ENCODE data around the gene GRM7. TPM values are rescaled to one million over a fixed set of nuclear protein-coding genes. Genes with fewer than 3 reads are reported as not detected.

GRM7 gene
- total RNA-seq, 1 donor from 2014 or later, result 1.5 TPM

- H3K27ac Mint-ChIP-seq (ENCODE audit: unreplicated experiment), result no peak overlapping the region
- H3K9me3 Mint-ChIP-seq, result peaks cover 3% of the 10 kb centered on the region
- no peaks in the 10 kb centered on the region for H3K4me1 Mint-ChIP-seq
- DNase-seq (ENCODE audit: low read depth, low spot score), result no peak
- no peaks in the 10 kb centered on the region for H3K27me3 Mint-ChIP-seq (ENCODE audit: low read depth)
- no peak overlapping the region for H3K4me3 Mint-ChIP-seq
- H3K36me3 Mint-ChIP-seq (ENCODE audit: low read depth), result no peaks in the 10 kb centered on the region
- no peak for TF ChIP-seq CTCF (conservative IDR thresholded peaks at IDR 0.05)
Observed at GRCh38 chr3:7385635-7386034, 524.7 kb downstream of the GRM7 start.

- H3K4me3 Mint-ChIP-seq, result no peak overlapping the region
- H3K9me3 Mint-ChIP-seq, result peaks cover 3% of the 10 kb centered on the region
- H3K27me3 Mint-ChIP-seq (ENCODE audit: low read depth), result no peaks in the 10 kb centered on the region
- H3K4me1 Mint-ChIP-seq, result no peaks in the 10 kb centered on the region
- DNase-seq (ENCODE audit: low read depth, low spot score), result no peak
- H3K36me3 Mint-ChIP-seq (ENCODE audit: low read depth), result no peaks in the 10 kb centered on the region
- H3K27ac Mint-ChIP-seq (ENCODE audit: unreplicated experiment), result no peak overlapping the region
- no peak for TF ChIP-seq CTCF (conservative IDR thresholded peaks at IDR 0.05)
Observed at GRCh38 chr3:7388026-7388425, 527.1 kb downstream of the GRM7 start.

- H3K27ac Mint-ChIP-seq (ENCODE audit: unreplicated experiment), result no peak overlapping the region
- peaks cover 3% of the 10 kb centered on the region for H3K9me3 Mint-ChIP-seq
- no peaks in the 10 kb centered on the region for H3K27me3 Mint-ChIP-seq (ENCODE audit: low read depth)
- no peak for TF ChIP-seq CTCF (conservative IDR thresholded peaks at IDR 0.05)
- no peak overlapping the region for H3K4me3 Mint-ChIP-seq
- no peak for DNase-seq (ENCODE audit: low read depth, low spot score)
- no peaks in the 10 kb centered on the region for H3K36me3 Mint-ChIP-seq (ENCODE audit: low read depth)
- H3K4me1 Mint-ChIP-seq, result no peaks in the 10 kb centered on the region
Observed at GRCh38 chr3:7392206-7392605, 531.3 kb downstream of the GRM7 start.

- Mint-ChIP-seq H3K9me3 (peaks cover 3% of the 10 kb centered on the region), H3K27ac (ENCODE audit: unreplicated experiment) (no peak overlapping the region), H3K27me3 (ENCODE audit: low read depth) (no peaks in the 10 kb centered on the region), H3K4me1 (no peaks in the 10 kb centered on the region), H3K4me3 (no peak overlapping the region), H3K36me3 (ENCODE audit: low read depth) (no peaks in the 10 kb centered on the region)
- DNase-seq (ENCODE audit: low read depth, low spot score), result no peak
- no peak for TF ChIP-seq CTCF (conservative IDR thresholded peaks at IDR 0.05)
Observed at GRCh38 chr3:7393944-7394605, 533.2 kb downstream of the GRM7 start.

GRCh38 chr3:7396534-7396933 lies 535.6 kb downstream of the GRM7 start:
- no peak for TF ChIP-seq CTCF (conservative IDR thresholded peaks at IDR 0.05)
- Mint-ChIP-seq H3K36me3 (ENCODE audit: low read depth) (no peaks in the 10 kb centered on the region), H3K9me3 (no peaks in the 10 kb centered on the region), H3K4me3 (no peak overlapping the region), H3K4me1 (no peaks in the 10 kb centered on the region), H3K27me3 (ENCODE audit: low read depth) (no peaks in the 10 kb centered on the region), H3K27ac (ENCODE audit: unreplicated experiment) (no peak overlapping the region)
- DNase-seq (ENCODE audit: low read depth, low spot score), result no peak

All from neural crest cell (in vitro differentiated cells).